Activated T-helper 9 cell treated with anti-CD3 and anti-CD28 coated beads, Interleukin-2, amount 50 U/mL, for 16 hours (primary cell): Measurements from ENCODE around the gene ALDH1A1.
"Not testable (repeated sequence)": the region's sequence is repeated elsewhere in the genome, so short reads cannot be mapped to it uniquely, and the experiment has no call there.

Experiments
- DNase-seq: peaks from one replicate; pipeline ENCODE4 v3.0.0-alpha.2; 2020; ENCODE audit warnings: low read depth

The ALDH1A1 gene

GRCh38 chr9:72896439-72896838 is 56.4 kb downstream of the ALDH1A1 start:
- DNase-seq = no peak

DNA sequence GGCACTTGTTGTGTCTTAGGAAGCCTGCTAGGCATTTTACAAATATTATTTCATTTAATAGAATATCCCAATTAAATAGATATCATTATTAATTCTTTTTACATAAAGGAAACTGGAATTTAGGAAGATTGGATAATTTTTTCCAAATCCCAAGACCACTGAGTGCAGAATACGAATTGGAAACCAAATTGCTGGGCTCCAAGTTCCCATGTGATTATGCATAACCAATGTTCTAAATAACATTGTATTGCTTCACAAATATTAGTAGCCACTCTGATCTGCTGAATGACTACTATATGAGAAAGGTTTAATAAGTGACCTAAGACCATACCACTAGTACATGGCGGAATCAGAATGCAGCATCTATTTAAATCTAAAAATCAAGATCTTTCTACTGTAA is 57.7 kb downstream of the ALDH1A1 start:
- DNase-seq = no peak

DNA sequence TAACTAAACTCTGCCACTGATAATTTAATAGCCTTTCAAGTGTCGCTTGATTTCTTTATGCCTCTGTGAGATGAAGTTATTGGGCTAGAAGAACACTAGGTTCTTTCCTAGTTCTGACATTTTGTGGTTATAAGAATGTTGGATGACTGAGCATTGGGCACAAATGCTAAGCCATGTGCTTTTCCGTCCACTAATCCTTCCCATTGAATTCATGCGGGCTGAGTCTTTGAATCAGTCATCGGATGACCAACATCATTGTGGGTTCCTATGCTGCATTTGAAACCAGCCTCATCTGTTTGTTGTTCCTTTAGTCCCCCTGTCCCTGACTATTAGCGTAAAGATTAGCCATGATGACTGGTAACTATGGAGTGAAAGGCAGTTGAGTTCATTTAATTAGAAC is 58.5 kb downstream of the ALDH1A1 start:
- DNase-seq = no peak

DNA sequence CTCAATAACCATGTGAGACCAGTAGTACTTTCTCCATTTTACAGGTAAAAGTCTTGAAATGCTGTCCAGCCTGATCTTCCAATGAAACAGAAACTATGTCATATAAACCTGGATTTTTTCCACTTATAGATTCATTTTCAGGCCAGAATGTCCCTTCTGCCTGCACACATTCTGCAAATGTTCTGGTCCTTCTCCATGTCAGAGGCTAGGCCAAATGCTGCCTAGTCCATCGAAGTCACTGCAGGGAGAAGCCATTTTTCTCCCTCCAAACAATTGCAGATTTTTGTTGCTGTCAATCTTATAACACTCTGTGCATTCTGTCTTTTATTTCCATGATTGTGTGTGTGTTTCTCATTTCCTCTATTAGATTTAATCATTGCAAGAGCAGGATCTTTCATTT is 59.4 kb downstream of the ALDH1A1 start:
- no peak for DNase-seq

DNA sequence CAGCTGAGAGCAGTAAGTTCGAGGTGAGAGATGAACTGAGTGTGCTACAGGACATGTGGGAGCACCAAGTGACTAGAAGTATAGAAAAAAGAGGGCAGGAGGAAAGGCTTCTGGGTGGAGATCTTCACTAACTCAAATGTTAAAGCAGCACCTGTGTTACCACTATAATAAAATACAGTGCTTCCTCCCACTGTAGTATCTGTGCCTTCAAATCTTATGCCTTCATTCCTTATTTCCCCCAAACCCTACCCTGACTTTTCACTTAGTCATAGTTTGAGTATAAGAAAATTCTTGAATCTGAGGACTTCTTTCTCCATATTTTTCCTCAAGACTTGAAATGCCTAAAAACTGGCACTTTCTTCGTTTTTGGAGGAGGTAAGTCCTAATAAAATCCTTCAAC is 61.8 kb downstream of the ALDH1A1 start:
- no peak for DNase-seq

- no peak for DNase-seq
Measured at GRCh38 chr9:72888943-72889342, 63.9 kb downstream of the ALDH1A1 start.

- no peak for DNase-seq
Measured at GRCh38 chr9:72888067-72888466, 64.8 kb downstream of the ALDH1A1 start.

DNA sequence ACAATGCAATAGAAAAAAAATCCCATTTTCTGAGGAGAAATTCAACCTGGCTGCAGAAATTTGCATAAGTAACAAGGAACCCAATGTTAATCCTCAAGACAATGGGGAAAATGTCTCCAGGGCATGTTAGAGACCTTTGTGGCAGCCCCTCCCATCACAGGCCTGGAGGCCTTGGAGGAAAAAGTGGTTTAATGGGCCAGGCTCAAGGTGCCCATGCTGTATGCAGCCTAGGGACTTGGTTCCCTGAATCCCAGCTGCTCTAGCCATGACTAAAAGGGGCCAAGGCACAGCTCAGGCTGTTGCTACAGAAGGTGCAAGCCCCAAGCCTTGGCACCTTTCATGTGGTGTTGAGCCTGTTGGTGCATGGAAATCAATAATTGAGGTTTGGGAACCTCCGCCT is 66.5 kb downstream of the ALDH1A1 start:
- no peak for DNase-seq

- DNase-seq = no peak
Measured at GRCh38 chr9:72884508-72884907, 68.3 kb downstream of the ALDH1A1 start.

DNA sequence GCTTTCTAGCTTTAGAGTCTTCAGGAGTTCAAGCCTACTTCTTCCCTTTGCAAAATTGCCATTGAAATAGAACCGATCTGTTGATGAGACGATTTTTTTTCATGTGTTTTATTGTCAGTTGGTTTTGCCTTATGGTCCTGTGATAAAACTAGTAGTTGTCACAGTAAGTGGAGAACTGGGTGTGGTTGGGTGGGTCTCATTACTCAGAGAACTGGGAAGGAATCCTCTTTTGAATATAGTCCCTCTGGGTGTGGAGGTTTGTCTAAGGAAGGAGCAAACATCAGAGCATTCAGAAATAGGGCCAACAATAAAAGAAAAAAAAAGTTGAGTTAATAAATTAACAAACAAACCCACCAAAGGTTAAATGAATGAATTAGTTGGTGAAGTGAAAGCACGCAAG is 69.0 kb downstream of the ALDH1A1 start:
- no peak for DNase-seq

DNA sequence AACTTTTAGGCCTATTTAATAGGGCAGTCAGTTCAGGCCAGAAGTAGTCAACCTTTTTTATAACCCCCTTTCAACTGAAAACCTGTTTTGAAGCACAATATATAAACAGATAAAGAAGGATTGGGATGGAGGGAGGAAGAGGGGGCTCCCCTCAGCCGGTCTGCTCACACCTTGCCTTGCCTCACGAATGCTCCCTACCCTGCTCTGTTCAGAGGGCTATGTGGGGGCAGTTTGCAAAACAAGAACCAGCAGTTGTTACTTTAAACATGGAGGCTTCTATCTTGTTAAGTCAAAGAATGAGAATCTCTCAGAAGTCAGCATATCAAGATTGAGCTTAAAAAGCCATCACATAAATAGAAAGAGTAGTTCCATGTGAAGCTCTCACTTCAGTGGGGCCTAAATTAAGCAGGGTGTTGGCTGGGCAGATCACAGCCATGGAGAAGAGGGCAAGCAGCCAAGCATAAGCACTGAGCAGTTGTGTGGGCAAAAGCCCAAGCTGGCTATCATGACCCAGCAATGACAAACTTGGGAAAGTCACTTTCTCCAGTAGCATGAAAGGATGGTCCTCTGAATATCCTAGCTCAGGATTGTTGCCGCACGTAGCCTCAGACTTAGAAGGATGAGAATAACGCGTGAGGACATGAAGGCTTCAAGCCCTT is 70.6 kb downstream of the ALDH1A1 start:
- no peak for DNase-seq

DNA sequence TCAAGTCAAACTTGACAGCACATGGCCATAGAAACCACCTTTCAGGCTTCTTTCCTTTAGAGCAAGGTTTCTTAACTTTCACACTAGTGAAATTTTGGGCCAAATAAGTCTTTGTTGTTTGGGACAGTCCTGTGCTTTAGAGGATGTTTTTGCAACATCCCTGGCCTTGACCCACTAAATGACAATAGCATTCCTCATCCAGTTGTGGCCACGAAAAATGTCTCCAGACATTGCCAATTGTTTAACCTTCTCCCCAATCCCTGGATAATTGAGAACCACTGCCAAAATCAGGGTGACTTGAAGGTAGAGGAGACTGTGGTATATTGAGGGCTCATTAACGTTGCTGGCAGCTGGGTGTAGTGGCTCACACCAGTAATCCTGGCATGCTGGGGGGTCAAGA is 72.0 kb downstream of the ALDH1A1 start:
- no peak for DNase-seq

GRCh38 chr9:72875221-72875620 is 77.6 kb downstream of the ALDH1A1 start:
- DNase-seq = no peak

DNA sequence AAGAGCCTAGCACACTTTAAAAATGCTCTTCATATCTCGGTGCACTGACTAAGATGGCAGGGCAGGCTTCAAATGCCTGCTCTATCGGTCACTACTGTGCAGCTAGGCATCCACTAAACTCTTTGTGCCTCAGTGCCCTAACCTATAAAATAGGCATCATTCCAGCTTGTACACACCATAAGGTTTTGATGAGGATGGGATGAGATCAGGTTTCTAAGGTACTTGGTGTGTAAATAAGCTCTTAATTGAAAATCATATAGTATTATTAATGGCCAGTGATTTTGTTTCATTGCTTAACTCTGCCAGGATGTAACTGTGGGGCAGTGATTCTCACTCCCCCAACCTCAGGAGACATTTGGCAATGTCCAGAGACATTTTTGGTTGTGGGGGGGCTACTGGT is 78.5 kb downstream of the ALDH1A1 start:
- DNase-seq = no peak

DNA sequence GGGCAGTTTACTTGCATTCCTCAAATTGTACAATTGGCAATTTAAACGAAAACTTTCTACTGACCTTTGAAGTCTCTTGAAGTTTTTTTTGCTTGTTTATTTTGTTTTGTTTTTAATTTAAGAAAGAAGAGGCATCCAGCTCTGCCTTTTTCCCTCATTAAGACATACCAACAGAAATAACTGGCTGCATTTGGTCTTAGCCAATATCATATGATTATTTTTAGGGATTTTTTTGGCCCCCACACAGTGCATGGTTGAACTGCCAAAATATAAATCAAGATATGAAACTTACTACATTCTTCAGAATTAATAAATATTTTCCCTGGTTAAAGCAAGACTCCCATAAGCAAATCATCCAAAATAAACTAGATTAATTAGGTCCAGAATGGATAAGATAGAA is 79.4 kb downstream of the ALDH1A1 start:
- DNase-seq = no peak

- DNase-seq = no peak
Measured at GRCh38 chr9:72872718-72873117, 80.1 kb downstream of the ALDH1A1 start.

DNA sequence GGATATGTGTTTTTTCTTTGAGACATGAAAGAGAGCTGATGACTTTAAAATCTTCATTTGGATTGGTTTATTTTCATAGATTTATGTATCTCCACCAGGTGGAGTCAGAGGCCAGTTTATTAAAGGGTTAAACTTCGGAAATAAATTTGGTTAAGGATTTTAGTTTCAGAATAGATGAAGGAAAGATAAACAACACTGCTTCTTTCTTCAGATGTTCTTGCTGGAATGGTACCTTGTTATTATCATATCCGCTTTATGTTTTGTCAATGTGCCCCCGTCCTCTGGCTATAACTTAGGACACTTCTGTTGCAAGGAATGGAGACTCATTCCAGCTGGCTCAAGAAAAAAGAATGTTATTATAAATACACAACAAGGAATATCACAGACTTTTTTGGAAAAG is 81.2 kb downstream of the ALDH1A1 start:
- DNase-seq = no peak

- DNase-seq = no peak
Measured at GRCh38 chr9:72864327-72864726, 88.5 kb downstream of the ALDH1A1 start.

- no peak for DNase-seq
Measured at GRCh38 chr9:72863456-72864094, 89.3 kb downstream of the ALDH1A1 start.

GRCh38 chr9:72862788-72863187 is 90.1 kb downstream of the ALDH1A1 start:
- DNase-seq = not testable (repeated sequence)

DNA sequence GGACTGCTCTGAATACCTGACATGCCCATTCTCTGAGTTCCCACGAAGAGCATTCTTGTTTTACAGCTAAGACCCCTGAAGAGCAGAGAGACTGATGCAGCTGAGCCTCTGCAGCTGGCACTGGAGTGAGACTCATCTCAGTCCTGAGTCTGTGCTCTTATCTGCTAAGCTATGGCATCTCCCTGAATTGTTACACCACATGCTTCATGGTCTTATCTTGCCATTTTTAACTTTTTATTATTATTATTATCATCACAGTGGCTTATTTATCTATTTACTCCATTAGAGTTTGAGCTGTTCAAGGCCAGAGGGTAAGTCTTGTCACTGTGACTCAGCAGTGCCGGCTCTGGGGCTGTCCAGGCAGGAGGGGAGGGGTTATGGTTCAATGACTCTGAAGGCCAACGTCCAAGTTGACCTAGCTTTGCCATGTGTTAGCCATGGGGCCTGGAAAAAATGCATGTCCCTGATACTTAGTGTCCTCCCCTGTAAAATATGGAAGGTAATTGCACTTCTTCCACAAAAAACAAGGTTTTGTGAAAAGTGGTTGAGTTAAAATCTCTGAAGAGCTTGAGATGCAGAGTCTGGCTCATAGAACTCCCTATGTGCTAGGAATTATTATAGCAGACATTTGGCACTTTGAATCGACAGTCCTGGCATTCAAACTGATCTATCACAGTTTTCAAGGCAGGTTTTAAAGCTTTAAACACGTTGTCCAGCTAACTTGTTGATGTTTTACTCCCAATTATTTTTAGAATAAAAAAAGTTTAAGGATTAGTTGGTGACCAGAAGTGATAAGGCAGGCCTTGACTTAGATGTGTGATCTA is 94.6 kb downstream of the ALDH1A1 start:
- no peak for DNase-seq

- no peak for DNase-seq
Measured at GRCh38 chr9:72857624-72857996, 95.2 kb downstream of the ALDH1A1 start.

GRCh38 chr9:72856972-72857623 is 95.8 kb downstream of the ALDH1A1 start:
- DNase-seq = no peak
